SK-N-MC (cell line): Measurements from ENCODE around the gene ERVMER34-1.

ENCODE experiments used
- EZH2 ChIP-seq: fragments of 200-600 bp; sonication (generic); IDR thresholded peaks from one replicate; pipeline ENCODE4 v1.6.1; 2017; ENCODE audit warnings: antibody characterized with exemption
- FOXP2 ChIP-seq: optimal IDR thresholded peaks from 2 replicates; pipeline ENCODE3; 2011; ENCODE audit warnings: mild to moderate bottlenecking, moderate library complexity; ENCODE audit not compliant: insufficient read depth; ENCODE audit errors: extremely low read length, control extremely low read depth
- POLR2AphosphoS5 ChIP-seq: IDR thresholded peaks from 2 replicates; pipeline ENCODE4 v1.6.1; 2012; ENCODE audit warnings: mild to moderate bottlenecking, low read depth, low read length, borderline replicate concordance

DNA sequence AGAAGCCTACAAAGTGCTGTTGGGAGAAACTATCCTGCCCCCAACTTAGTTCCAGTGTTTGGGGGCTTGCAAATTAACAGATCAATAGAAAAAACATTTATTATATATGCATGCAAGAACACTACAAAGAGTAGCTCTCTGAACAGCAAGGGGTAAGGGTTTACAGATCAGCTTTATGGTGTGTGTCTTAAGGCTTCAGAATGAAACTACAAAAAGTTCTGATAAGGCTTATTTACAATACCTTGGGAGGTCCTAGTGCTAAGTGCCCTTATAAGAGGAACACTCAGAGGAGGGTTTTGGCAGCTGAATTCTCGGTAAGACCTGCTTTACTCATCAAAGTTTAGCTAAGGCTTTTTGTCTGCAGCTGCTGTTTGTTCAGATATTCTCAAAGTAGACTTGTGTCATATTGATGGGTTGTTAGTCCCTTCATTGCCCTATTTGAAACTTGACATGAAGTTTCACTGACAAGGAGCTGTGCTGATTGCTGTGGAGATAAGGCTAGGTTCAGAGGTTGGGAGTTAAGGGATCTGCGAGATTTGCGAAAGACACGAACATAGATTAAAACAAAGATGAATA, 7.7 kb downstream of the ERVMER34-1 start:
- TF ChIP-seq FOXP2 (no peak), EZH2 (no peak), POLR2AphosphoS5 (no peak)
